NCI-H1105 treated with DMSO at 0.1 percent for 48 hours (cell line): ENCODE results near the gene CCDC149.
A peak's percentile ranks its signal among the peaks of the same experiment; 100 is the strongest.

Source experiments
- DNase-seq: peaks from one replicate; lab custom pipeline; 2025; lab: John Stamatoyannopoulos, UW

The CCDC149 gene

GRCh38 chr4:24777536-24778463 lies 135.0 kb downstream of the CCDC149 start:
- DNase-seq = no peak

GRCh38 chr4:24775750-24776149 lies 137.1 kb downstream of the CCDC149 start:
- no peak for DNase-seq

- DNase-seq = no peak
Observed at GRCh38 chr4:24775032-24775605, 137.7 kb downstream of the CCDC149 start.

- DNase-seq = no peak
Observed at GRCh38 chr4:24774452-24774851, 138.4 kb downstream of the CCDC149 start.

- DNase-seq = no peak
Observed at GRCh38 chr4:24772952-24773351, 139.9 kb downstream of the CCDC149 start.

- DNase-seq = no peak
Observed at GRCh38 chr4:24772061-24772705, 140.7 kb downstream of the CCDC149 start.

- peak; percentile 6 for DNase-seq
Observed at GRCh38 chr4:24771241-24771640, 141.6 kb downstream of the CCDC149 start.

- no peak for DNase-seq
Observed at GRCh38 chr4:24770667-24771066, 142.2 kb downstream of the CCDC149 start.

- DNase-seq = no peak
Observed at GRCh38 chr4:24770032-24770584, 142.7 kb downstream of the CCDC149 start.

- DNase-seq = no peak
Observed at GRCh38 chr4:24769571-24769970, 143.3 kb downstream of the CCDC149 start.

GRCh38 chr4:24768604-24769003 lies 144.2 kb downstream of the CCDC149 start:
- DNase-seq = no peak

- no peak for DNase-seq
Observed at GRCh38 chr4:24768006-24768405, 144.8 kb downstream of the CCDC149 start.

GRCh38 chr4:24765376-24765988 lies 147.4 kb downstream of the CCDC149 start:
- DNase-seq = no peak

- DNase-seq = no peak
Observed at GRCh38 chr4:24764345-24764744, 148.5 kb downstream of the CCDC149 start.

- DNase-seq = peak; percentile 50
Observed at GRCh38 chr4:24763631-24764297, 149.1 kb downstream of the CCDC149 start.
